ENCODE measurements around the gene NANOG. TPM values are rescaled to one million over a fixed set of nuclear protein-coding genes. Genes with fewer than 3 reads are reported as not detected.
A peak's percentile ranks its signal among the peaks of the same experiment; 100 is the strongest.
"Not testable (repeated sequence)": the region's sequence is repeated elsewhere in the genome, so short reads cannot be mapped to it uniquely, and the experiment has no call there.

The NANOG gene
- polyA plus RNA-seq, 3 donors, result 0.09 to 1.3 (median 0.18) TPM

DNA sequence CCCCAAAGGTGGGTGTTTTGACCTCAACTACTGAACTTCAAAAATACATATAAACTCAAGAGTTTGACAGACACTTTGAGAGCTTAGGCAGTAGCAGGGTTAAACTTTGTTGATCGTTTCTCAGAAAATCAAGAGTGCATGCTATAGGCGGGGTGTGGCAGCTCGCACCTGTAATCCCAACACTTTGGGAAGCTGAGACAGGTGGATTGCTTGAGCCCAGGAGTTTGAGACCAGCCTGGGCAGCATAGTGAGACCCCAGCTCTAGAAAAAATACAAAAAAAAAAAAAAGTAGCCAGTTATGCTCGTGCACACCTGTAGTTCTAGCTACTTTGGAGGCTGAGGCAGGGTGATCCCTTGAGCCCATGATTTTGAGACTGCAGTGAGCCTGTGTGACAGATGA, 12.3 kb downstream of the NANOG start:
- no peak for DNase-seq

GRCh38 chr12:7806319-7806718, 17.1 kb downstream of the NANOG start:
- DNase-seq, result not testable (repeated sequence)

- peak; percentile 69 for DNase-seq
Measured at GRCh38 chr12:7806863-7807487, 17.8 kb downstream of the NANOG start.

- DNase-seq, result not testable (repeated sequence)
Measured at GRCh38 chr12:7825754-7826153, 36.6 kb downstream of the NANOG start.

- DNase-seq, result not testable (repeated sequence)
Measured at GRCh38 chr12:7829737-7830136, 40.5 kb downstream of the NANOG start.

- DNase-seq, result no peak
Measured at GRCh38 chr12:7832059-7832696, 43.0 kb downstream of the NANOG start.

- DNase-seq, result not testable (repeated sequence)
Measured at GRCh38 chr12:7833201-7833600, 44.0 kb downstream of the NANOG start.

DNA sequence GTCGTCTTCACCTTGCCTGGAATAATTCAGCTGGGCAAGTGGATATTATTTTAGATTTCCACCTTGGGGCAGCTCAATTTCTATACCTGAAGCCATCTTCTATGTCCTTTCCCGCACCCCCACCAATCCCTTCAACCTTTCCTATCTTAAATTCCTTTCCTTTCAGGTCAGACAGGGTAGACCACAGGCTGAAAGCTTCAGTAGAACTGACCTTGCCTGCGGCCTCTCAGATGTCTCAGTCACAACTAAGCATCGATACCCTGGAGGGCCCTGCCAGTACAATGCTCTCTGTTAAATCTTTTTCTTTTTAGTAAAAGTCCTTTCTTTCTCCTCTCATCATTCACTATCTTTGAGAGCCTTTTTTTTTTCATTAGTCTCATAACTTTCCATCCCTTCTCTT, 44.6 kb downstream of the NANOG start:
- no peak for DNase-seq

DNA sequence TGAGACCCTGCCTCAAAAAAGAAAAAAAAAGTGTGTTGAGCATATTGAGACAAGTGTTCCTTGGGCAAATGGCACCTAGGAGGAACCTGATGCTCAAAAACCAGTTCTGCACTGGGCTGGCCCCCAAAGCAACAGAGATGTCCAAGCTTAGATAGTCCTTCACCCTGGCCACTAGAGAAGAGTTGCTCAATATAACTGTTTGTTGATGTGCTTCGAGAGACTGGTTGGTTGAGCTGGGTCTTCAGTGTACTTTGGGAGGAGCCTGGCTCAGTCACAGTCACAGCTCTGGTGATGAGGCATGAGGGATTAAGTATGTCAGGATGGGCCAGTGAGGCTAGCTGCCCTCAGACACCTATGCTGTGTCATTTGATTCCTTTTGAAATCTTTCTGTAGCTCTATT, 45.5 kb downstream of the NANOG start:
- no peak for DNase-seq

GRCh38 chr12:7835116-7835515, 45.9 kb downstream of the NANOG start:
- DNase-seq, result no peak

DNA sequence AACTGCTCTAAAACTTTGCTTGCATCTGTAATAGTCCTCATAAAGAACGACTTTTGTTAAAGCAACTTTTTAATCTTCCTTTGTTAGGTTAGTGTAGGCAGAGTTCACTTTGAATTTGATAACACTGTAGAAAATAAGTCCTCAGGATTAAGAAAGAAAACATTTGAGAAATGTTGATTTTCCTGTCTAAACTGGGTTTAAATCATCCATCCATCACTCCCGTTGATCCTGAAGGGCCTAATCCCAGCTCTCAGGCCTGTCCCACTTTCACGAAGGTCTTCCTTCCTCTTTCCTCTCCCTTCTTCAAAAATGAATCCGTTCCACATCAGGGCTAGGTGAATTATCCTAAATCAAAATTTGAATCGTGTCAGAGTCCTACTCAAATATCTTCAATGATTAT, 46.6 kb downstream of the NANOG start:
- DNase-seq, result no peak

DNA sequence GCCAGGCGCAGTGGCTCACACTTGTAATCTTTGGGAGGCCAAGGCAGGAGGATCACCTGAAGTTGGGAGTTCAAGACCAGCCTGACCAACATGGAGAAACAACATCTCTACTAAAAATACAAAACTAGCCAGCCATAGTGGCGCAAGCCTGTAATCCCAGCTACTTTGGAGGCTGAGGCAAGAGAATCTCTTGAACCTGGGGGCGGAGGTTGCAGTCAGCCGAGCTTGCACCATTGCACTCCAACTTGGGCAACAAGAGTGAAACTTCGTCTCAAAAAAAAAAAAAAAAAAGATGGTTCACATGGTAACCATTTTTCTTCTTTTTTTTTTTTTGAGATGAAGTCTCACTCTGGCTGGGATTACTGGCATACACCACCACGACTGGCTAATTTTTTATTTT, 48.2 kb downstream of the NANOG start:
- DNase-seq, result no peak

- not testable (repeated sequence) for DNase-seq
Measured at GRCh38 chr12:7839226-7839625, 50.0 kb downstream of the NANOG start.

DNA sequence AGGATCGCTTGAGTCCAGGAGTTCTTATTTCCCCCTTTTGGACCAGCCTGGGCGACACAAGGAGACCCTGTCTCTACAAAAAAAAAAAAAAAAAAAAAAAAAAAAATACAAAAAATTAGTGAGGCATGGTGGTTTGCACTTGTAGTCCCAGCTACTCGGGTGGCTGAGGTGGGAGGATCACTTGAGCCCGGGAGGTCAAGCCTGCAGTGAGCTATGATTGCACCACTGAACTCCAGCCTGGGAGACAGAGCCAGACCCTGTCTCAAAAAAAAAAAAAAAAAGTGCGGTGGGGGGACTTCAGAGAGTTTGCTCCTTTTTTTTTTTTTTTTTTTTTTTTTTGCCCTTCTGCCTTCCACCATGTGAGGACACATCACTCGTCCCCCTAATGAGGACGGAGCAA, 50.6 kb downstream of the NANOG start:
- DNase-seq, result not testable (repeated sequence)

GRCh38 chr12:7842444-7842843, 53.2 kb downstream of the NANOG start:
- DNase-seq, result not testable (repeated sequence)

- DNase-seq, result not testable (repeated sequence)
Measured at GRCh38 chr12:7843149-7843548, 53.9 kb downstream of the NANOG start.

- not testable (repeated sequence) for DNase-seq
Measured at GRCh38 chr12:7843583-7843982, 54.4 kb downstream of the NANOG start.

DNA sequence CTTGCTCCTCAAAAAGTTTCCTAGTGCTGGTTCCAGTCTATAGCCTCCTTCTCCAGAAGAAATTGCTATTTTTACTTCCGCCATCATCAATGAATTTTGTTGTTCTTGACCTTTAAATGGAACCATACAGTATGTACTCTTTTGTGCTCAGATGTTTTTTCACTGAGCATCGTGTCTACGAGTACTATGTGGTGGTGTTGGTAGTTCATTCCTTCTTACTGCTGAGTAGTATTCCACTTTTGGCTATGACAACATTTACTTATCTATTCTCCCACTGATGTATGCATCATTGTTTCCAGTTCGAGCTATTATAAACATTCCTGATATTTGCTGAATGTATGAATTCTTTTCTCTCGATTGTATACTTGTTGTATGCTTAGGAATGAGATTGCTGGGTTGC, 54.9 kb downstream of the NANOG start:
- no peak for DNase-seq

GRCh38 chr12:7847226-7848097, 58.3 kb downstream of the NANOG start:
- DNase-seq, result not testable (repeated sequence)

GRCh38 chr12:7848098-7848422, 58.9 kb downstream of the NANOG start:
- DNase-seq, result not testable (repeated sequence)

Data from renal pelvis (tissue), 4 donors.